ENCODE data around the gene POU3F1.

GRCh38 chr1:38083541-38083940 is 36.9 kb upstream of the POU3F1 start:
- TF ChIP-seq POLR2A (IDR thresholded peaks at IDR 0.05; ENCODE audit: low read depth, low read length) (no peak), POLR2AphosphoS5 (IDR thresholded peaks at IDR 0.05; ENCODE audit: low read depth, low read length) (no peak), TAF1 (IDR thresholded peaks at IDR 0.05; ENCODE audit: low read depth, low read length) (no peak), POU2F2 (IDR thresholded peaks at IDR 0.05; ENCODE audit: low read depth, low read length) (no peak), SPI1 (IDR thresholded peaks at IDR 0.05; ENCODE audit: low read depth, low read length) (no peak), PAX5 (IDR thresholded peaks at IDR 0.05; ENCODE audit: insufficient read depth, low read length, severe bottlenecking) (no peak)
